Parathyroid adenoma (tissue), 2 donors: ENCODE measurements around the gene MPPED1.

Experiments used
- H2AFZ ChIP-seq: fragments of 300-600 bp; sonication (generic); one replicate; pipeline ENCODE4 v1.7.0; 2017; ENCODE audit warnings: antibody characterized with exemption, mild to moderate bottlenecking
- H3K27ac ChIP-seq: fragments of 300-600 bp; sonication (generic); one replicate; pipeline ENCODE4 v1.7.0; 2017
- H3K27me3 ChIP-seq: fragments of 300-600 bp; sonication (generic); one replicate; pipeline ENCODE4 v1.7.0; 2017; ENCODE audit warnings: low read length; ENCODE audit not compliant: control insufficient read depth, insufficient read depth
- H3K36me3 ChIP-seq: fragments of 300-600 bp; sonication (generic); one replicate; pipeline ENCODE4 v1.7.0; 2017; ENCODE audit warnings: low read length; ENCODE audit not compliant: control insufficient read depth, insufficient read depth
- H3K4me1 ChIP-seq: fragments of 300-600 bp; sonication (generic); one replicate; pipeline ENCODE4 v1.7.0; 2017; ENCODE audit warnings: control low read depth
- H3K4me2 ChIP-seq: fragments of 300-600 bp; sonication (generic); one replicate; pipeline ENCODE4 v1.7.0; 2017; ENCODE audit warnings: low read length
- H3K4me3 ChIP-seq: fragments of 300-600 bp; sonication (generic); one replicate; pipeline ENCODE4 v1.7.0; 2017; ENCODE audit warnings: low read depth, low read length
- H3K79me2 ChIP-seq: fragments of 300-600 bp; sonication (generic); one replicate; pipeline ENCODE4 v1.7.0; 2017; ENCODE audit warnings: control low read depth
- H3K9ac ChIP-seq: fragments of 300-600 bp; sonication (generic); one replicate; pipeline ENCODE4 v1.7.0; 2017; ENCODE audit warnings: mild to moderate bottlenecking
- H3K9me3 ChIP-seq: fragments of 300-600 bp; sonication (generic); one replicate; pipeline ENCODE4 v1.7.0; 2017; ENCODE audit warnings: low read length; ENCODE audit not compliant: control insufficient read depth
- CTCF ChIP-seq: fragments of 300-600 bp; sonication (generic); IDR thresholded peaks from one replicate; pipeline ENCODE4 v1.7.0; 2017; ENCODE audit warnings: antibody characterized with exemption, mild to moderate bottlenecking
- donor health status: primary hyperparathyroidism.

Gene MPPED1

GRCh38 chr22:43550024-43550620, 138.3 kb downstream of the MPPED1 start:
- H3K79me2 ChIP-seq: no peaks in the 10 kb centered on the region
- H3K9ac ChIP-seq: no peak overlapping the region
- no peaks in the 10 kb centered on the region for H3K9me3 ChIP-seq
- H3K36me3 ChIP-seq: no peaks in the 10 kb centered on the region
- no peak for TF ChIP-seq CTCF
- no peaks in the 10 kb centered on the region for H3K4me1 ChIP-seq
- no peaks in the 10 kb centered on the region for H3K27me3 ChIP-seq
- no peak overlapping the region for H3K4me2 ChIP-seq
- no peak overlapping the region for H3K4me3 ChIP-seq
- H2AFZ ChIP-seq: no peak overlapping the region
- no peak overlapping the region for H3K27ac ChIP-seq

- TF ChIP-seq CTCF: no peak
- no peaks in the 10 kb centered on the region for H3K36me3 ChIP-seq
- H3K9me3 ChIP-seq: no peaks in the 10 kb centered on the region
- no peaks in the 10 kb centered on the region for H3K4me1 ChIP-seq
- H3K4me2 ChIP-seq: no peak overlapping the region
- H3K4me3 ChIP-seq: no peak overlapping the region
- no peaks in the 10 kb centered on the region for H3K79me2 ChIP-seq
- H2AFZ ChIP-seq: no peak overlapping the region
- H3K27ac ChIP-seq: no peak overlapping the region
- H3K9ac ChIP-seq: no peak overlapping the region
- no peaks in the 10 kb centered on the region for H3K27me3 ChIP-seq
Observed at GRCh38 chr22:43550672-43551071, 138.9 kb downstream of the MPPED1 start.

- no peak overlapping the region for H3K9ac ChIP-seq
- H2AFZ ChIP-seq: no peak overlapping the region
- H3K4me3 ChIP-seq: no peak overlapping the region
- H3K79me2 ChIP-seq: no peaks in the 10 kb centered on the region
- no peak for TF ChIP-seq CTCF
- H3K27me3 ChIP-seq: no peaks in the 10 kb centered on the region
- no peaks in the 10 kb centered on the region for H3K36me3 ChIP-seq
- no peaks in the 10 kb centered on the region for H3K4me1 ChIP-seq
- H3K9me3 ChIP-seq: no peaks in the 10 kb centered on the region
- no peak overlapping the region for H3K4me2 ChIP-seq
- no peak overlapping the region for H3K27ac ChIP-seq
Observed at GRCh38 chr22:43553451-43554258, 141.8 kb downstream of the MPPED1 start.

- H3K27me3 ChIP-seq: no peaks in the 10 kb centered on the region
- H3K4me3 ChIP-seq: no peak overlapping the region
- no peaks in the 10 kb centered on the region for H3K79me2 ChIP-seq
- no peaks in the 10 kb centered on the region for H3K9me3 ChIP-seq
- no peaks in the 10 kb centered on the region for H3K4me1 ChIP-seq
- no peak for TF ChIP-seq CTCF
- H3K27ac ChIP-seq: no peak overlapping the region
- H3K4me2 ChIP-seq: no peak overlapping the region
- H3K36me3 ChIP-seq: no peaks in the 10 kb centered on the region
- no peak overlapping the region for H3K9ac ChIP-seq
- H2AFZ ChIP-seq: no peak overlapping the region
Observed at GRCh38 chr22:43554259-43554636, 142.4 kb downstream of the MPPED1 start.
